Articular chondrocyte of knee joint (primary cell): Measurements from ENCODE around the gene PRDM12. TPM values are rescaled to one million over a fixed set of nuclear protein-coding genes. Genes with fewer than 3 reads are reported as not detected.

Experiments used
- small RNA-seq: library from RNA; depleted of rRNA; stranded (forward); fragments of <200 nt; gene quantifications from one replicate; pipeline ENCODE3, GENCODE V24; 2012
- total RNA-seq: library from RNA; depleted of rRNA; stranded (reverse); fragments of >200 nt; gene quantifications from 2 replicates; pipeline ENCODE4 v1.2.3, GENCODE V29; 2012

PRDM12 gene
- not detected in 2 replicates for total RNA-seq

GRCh38 chr9:130664251-130665028 lies at the start of gene PRDM12:
Gene PRDM12 (plus strand): TSS chr9:130664594. CDS start chr9:130664654, 60 bp downstream.

GRCh38 chr9:130693426-130694191 lies 29.2 kb downstream of the PRDM12 start, which contains the start of gene EXOSC2:
Gene EXOSC2 (plus strand): TSS chr9:130693780. CDS start chr9:130693792, 12 bp downstream.

Small RNA genes within 50 kb of the gene (small RNA-seq; reads per million reads assigned to genes)
- gene AL359092.1, result not detected
- not detected for gene MIR6856

Other genes starting within 250 kb of the PRDM12 start
- gene ASS1, start 219.6 kb upstream of the PRDM12 start, total RNA-seq, result 183 and 215 TPM in 2 replicates
- 38.8 and 39.5 TPM in 2 replicates for gene FUBP3, start 85.0 kb upstream of the PRDM12 start, total RNA-seq
- gene EXOSC2, start 29.2 kb downstream of the PRDM12 start, total RNA-seq, result 20.4 and 25.6 TPM in 2 replicates
- 83.6 and 92.9 TPM in 2 replicates for gene ABL1, start 170.7 kb downstream of the PRDM12 start, total RNA-seq
- not detected in 2 replicates for gene QRFP, start 232.2 kb downstream of the PRDM12 start, total RNA-seq